Transverse colon (tissue), 4 donors: Measurements from ENCODE around the gene SESN1. TPM values are rescaled to one million over a fixed set of nuclear protein-coding genes. Genes with fewer than 3 reads are reported as not detected.
"Not testable (repeated sequence)": the region's sequence is repeated elsewhere in the genome, so short reads cannot be mapped to it uniquely, and the experiment has no call there.

ENCODE experiments used
- DNase-seq: peaks from one replicate; pipeline ENCODE4 v3.0.0-alpha.2; 2019
- H3K27ac ChIP-seq, 4 donors: fragments of 200-600 bp; sonication (generic); 2 replicates each; pipeline ENCODE4 v1.5.1; 2016 to 2018; ENCODE audit warnings: inconsistent platforms in 4 of 4
- H3K27me3 ChIP-seq: fragments of 200-600 bp; sonication (generic); 2 replicates; pipeline ENCODE4 v1.5.1; 2017; ENCODE audit warnings: inconsistent platforms
- H3K36me3 ChIP-seq, 4 donors: fragments of 200-600 bp; sonication (generic); 2 replicates each; pipeline ENCODE4 v1.5.1; 2017 to 2019; ENCODE audit warnings: inconsistent platforms in 4 of 4
- H3K4me1 ChIP-seq, 4 donors: fragments of 200-600 bp; sonication (generic); 2 replicates each; pipeline ENCODE4 v1.5.1; 2017 to 2020; ENCODE audit warnings: inconsistent platforms in 4 of 4
- H3K4me3 ChIP-seq, 4 donors: fragments of 200-600 bp; sonication (generic); 1 replicate in 1 of 4; 2 replicates in 3 of 4; pipeline versions ENCODE4 v1.5.1 to v1.6.1; 2017 to 2019; ENCODE audit warnings: inconsistent platforms in 4 of 4
- H3K9me3 ChIP-seq, 2 donors: fragments of 200-600 bp; sonication (generic); 2 replicates each; pipeline ENCODE4 v1.5.1; 2017 to 2019; ENCODE audit warnings: inconsistent platforms in 2 of 2
- CTCF ChIP-seq, 5 experiments: fragments of 200-600 bp in 3 of 5; fragments of 450-650 bp in 2 of 5; sonication (generic) in 3 of 5; IDR thresholded peaks; 1 replicate in 2 of 5; 2 replicates in 3 of 5; pipeline ENCODE4 v1.5.1; 2016 to 2017; ENCODE audit warnings: antibody characterized with exemption in 5 of 5, inconsistent platforms in 3 of 5, mild to moderate bottlenecking in 2 of 5, moderate library complexity in 1 of 5
- EP300 ChIP-seq: sonication (generic); formaldehyde crosslinking; IDR thresholded peaks from one replicate; pipeline ENCODE4 v1.6.1; 2017; ENCODE audit warnings: antibody characterized with exemption, low read depth
- POLR2A ChIP-seq: fragments of 450-650 bp; IDR thresholded peaks from one replicate; pipeline ENCODE4 v1.6.1; 2016; ENCODE audit warnings: antibody characterized with exemption, mild to moderate bottlenecking, moderate library complexity
- POLR2AphosphoS5 ChIP-seq, 3 donors: sonication (generic); formaldehyde crosslinking; IDR thresholded peaks; one replicate each; pipeline ENCODE4 v1.6.1; 2016; ENCODE audit warnings: antibody characterized with exemption in 3 of 3
- WGBS, 2 donors: methylation state at CpG; one replicate each; pipeline ENCODE4 v1.1.5; 2018; ENCODE audit warnings: low coverage in 1 of 2; 5-methylcytosine and 5-hydroxymethylcytosine counted together
- in situ Hi-C, 4 donors: fragments of 200-750 bp; cut with MboI; loops; one replicate each; pipeline versions ENCODE4 v1.15.0 to v1.15.1; 2017; ENCODE audit warnings: low sequenced_read_pairs in 3 of 4, low pct_ligation_motif_present in 1 of 4, low pct_unique_long_range_greater_than_20kb in 1 of 4
- intact Hi-C: fragments of 100-400 bp; cut with DNase I; formaldehyde crosslinking; loops from one replicate; pipeline ENCODE4 v1.15.1; 2023; ENCODE audit warnings: low total_unique reads
- total RNA-seq, 4 donors: library from RNA; depleted of rRNA; stranded (reverse); fragments of >200 nt; gene quantifications; one replicate each; pipeline ENCODE4 v1.1.0, GENCODE V29; 2016

Gene SESN1
- total RNA-seq, 4 donors from 2014 or later = 43.1 to 73.4 (median 48.7) TPM

- TF ChIP-seq POLR2A (no peak), EP300 (no peak), CTCF (IDR thresholded peaks at IDR 0.05) (no peak), POLR2AphosphoS5 (IDR thresholded peaks at IDR 0.05) (no peak)
- H3K9me3 ChIP-seq = no peaks in the 10 kb centered on the region
- in situ Hi-C loops = no loop called here
- H3K4me1 ChIP-seq = peaks cover 0 to 11% (median 5%) of the 10 kb centered on the region in 4 donors
- no peak for DNase-seq
- intact Hi-C loops = no loop called here
- H3K27me3 ChIP-seq = no peaks in the 10 kb centered on the region
- H3K36me3 ChIP-seq = peaks cover 0 to 52% (median 17%) of the 10 kb centered on the region in 4 donors
- H3K27ac ChIP-seq = no peak overlapping the region
- H3K4me3 ChIP-seq = no peak overlapping the region
Measured at GRCh38 chr6:108987156-108987555, 107.5 kb downstream of the SESN1 start.

GRCh38 chr6:108985301-108985700 is 109.3 kb downstream of the SESN1 start:
- no peak for TF ChIP-seq POLR2AphosphoS5 (IDR thresholded peaks at IDR 0.05)
- Histone ChIP-seq H3K4me3 (no peak overlapping the region), H3K4me1 (peaks cover 0 to 7% (median 3%) of the 10 kb centered on the region in 4 donors), H3K27me3 (no peaks in the 10 kb centered on the region), H3K36me3 (peaks cover 0 to 49% (median 9%) of the 10 kb centered on the region in 4 donors), H3K9me3 (no peaks in the 10 kb centered on the region), H3K27ac (no peak overlapping the region)
- in situ Hi-C loops (no loop called here), intact Hi-C loops (no loop called here)
- no peak for DNase-seq

- no peak for DNase-seq
- intact Hi-C loops (no loop called here), in situ Hi-C loops (no loop called here)
- no peaks in the 10 kb centered on the region for H3K9me3 ChIP-seq
- no peaks in the 10 kb centered on the region for H3K4me1 ChIP-seq
- peaks cover 0 to 31% (median 2%) of the 10 kb centered on the region in 4 donors for H3K36me3 ChIP-seq
- 69 to 78% methylated on average over 1 of the region's 1 CpG for WGBS, 2 donors
- no peak for TF ChIP-seq POLR2A
- TF ChIP-seq CTCF (IDR thresholded peaks at IDR 0.05) = no peak
- no peak for TF ChIP-seq POLR2AphosphoS5 (IDR thresholded peaks at IDR 0.05)
- TF ChIP-seq EP300 = no peak
- no peak overlapping the region for H3K4me3 ChIP-seq
- H3K27ac ChIP-seq = no peak overlapping the region
- H3K27me3 ChIP-seq = no peaks in the 10 kb centered on the region
Measured at GRCh38 chr6:108983151-108983550, 111.5 kb downstream of the SESN1 start.

- H3K27ac ChIP-seq = no peak overlapping the region
- intact Hi-C loops (no loop called here), in situ Hi-C loops (no loop called here)
- no peaks in the 10 kb centered on the region for H3K27me3 ChIP-seq
- H3K36me3 ChIP-seq = peaks cover 0 to 25% (median 0%) of the 10 kb centered on the region in 4 donors
- TF ChIP-seq CTCF (IDR thresholded peaks at IDR 0.05) (no peak), EP300 (no peak), POLR2AphosphoS5 (IDR thresholded peaks at IDR 0.05) (no peak), POLR2A (no peak)
- no peak overlapping the region for H3K4me3 ChIP-seq
- WGBS, 2 donors = 92 to 95% methylated on average over 3 to 10 of the region's 10 CpGs
- no peaks in the 10 kb centered on the region for H3K4me1 ChIP-seq
- no peak for DNase-seq
- peaks cover 0 to 1% of the 10 kb centered on the region in 2 donors for H3K9me3 ChIP-seq
Measured at GRCh38 chr6:108982154-108983113, 112.2 kb downstream of the SESN1 start.

GRCh38 chr6:108978638-108979037 is 116.0 kb downstream of the SESN1 start:
- H3K27me3 ChIP-seq, H3K4me1 ChIP-seq, H3K4me3 ChIP-seq, intact Hi-C loops, DNase-seq, H3K27ac ChIP-seq, H3K36me3 ChIP-seq, in situ Hi-C loops, H3K9me3 ChIP-seq: not testable (repeated sequence)
- WGBS, 2 donors = 100% methylated on average over 1 of the region's 1 CpG; no CpG with 5 or more reads in 1 of the 2 donors
